DMS 273 treated with DMSO at 0.1 percent for 48 hours (cell line): Measurements from ENCODE around the gene FTH1.
"Not testable (repeated sequence)": the region's sequence is repeated elsewhere in the genome, so short reads cannot be mapped to it uniquely, and the experiment has no call there.

ENCODE experiments used
- DNase-seq: peaks from one replicate; lab custom pipeline; 2025; lab: John Stamatoyannopoulos, UW

Gene FTH1

GRCh38 chr11:61963282-61964057 is 4.0 kb downstream of the FTH1 start:
- DNase-seq: no peak

- no peak for DNase-seq
Observed at GRCh38 chr11:61963016-61963281, 4.5 kb downstream of the FTH1 start.

GRCh38 chr11:61962213-61963015 is 5.0 kb downstream of the FTH1 start:
- DNase-seq: no peak

GRCh38 chr11:61961570-61962212 is 5.7 kb downstream of the FTH1 start:
- DNase-seq: no peak

- DNase-seq: no peak
Observed at GRCh38 chr11:61960532-61960931, 6.9 kb downstream of the FTH1 start.

GRCh38 chr11:61959678-61960077 is 7.8 kb downstream of the FTH1 start:
- no peak for DNase-seq

GRCh38 chr11:61959114-61959513 is 8.3 kb downstream of the FTH1 start:
- DNase-seq: no peak

- no peak for DNase-seq
Observed at GRCh38 chr11:61958590-61958989, 8.8 kb downstream of the FTH1 start.

GRCh38 chr11:61957021-61957770 is 10.2 kb downstream of the FTH1 start:
- no peak for DNase-seq

GRCh38 chr11:61956191-61957020 is 11.0 kb downstream of the FTH1 start:
- no peak for DNase-seq

- DNase-seq: no peak
Observed at GRCh38 chr11:61955422-61956135, 11.9 kb downstream of the FTH1 start.

GRCh38 chr11:61954851-61955421 is 12.5 kb downstream of the FTH1 start:
- no peak for DNase-seq

GRCh38 chr11:61954106-61954850 is 13.2 kb downstream of the FTH1 start:
- DNase-seq: no peak

- not testable (repeated sequence) for DNase-seq
Observed at GRCh38 chr11:61953632-61954031, 13.8 kb downstream of the FTH1 start.

GRCh38 chr11:61952882-61953281 is 14.6 kb downstream of the FTH1 start:
- DNase-seq: no peak

- DNase-seq: no peak
Observed at GRCh38 chr11:61951484-61952135, 15.8 kb downstream of the FTH1 start.

GRCh38 chr11:61950035-61950547 is 17.3 kb downstream of the FTH1 start, which contains the start of gene BEST1:
BEST1 (plus strand) TSS chr11:61950351; CDS start chr11:61951807, 1,456 bp downstream.
- DNase-seq: no peak

GRCh38 chr11:61949169-61950034 is 18.0 kb downstream of the FTH1 start:
- DNase-seq: peak; percentile 31
